Measurements from ENCODE around the gene GRAMD4.
"Not testable (repeated sequence)": the region's sequence is repeated elsewhere in the genome, so short reads cannot be mapped to it uniquely, and the experiment has no call there.

Gene GRAMD4

GRCh38 chr22:46617207-46617985 lies 2.8 kb upstream of the GRAMD4 start:
- DNase-seq (no peak), ATAC-seq (no peak)
- no peak overlapping the region for H3K27ac Mint-ChIP-seq
- no peaks in the 10 kb centered on the region for H3K9me3 Mint-ChIP-seq
- H3K27me3 Mint-ChIP-seq: no peaks in the 10 kb centered on the region
- no peak overlapping the region for H3K4me3 Mint-ChIP-seq
- peaks cover 25% of the 10 kb centered on the region for H3K4me1 Mint-ChIP-seq
- no peaks in the 10 kb centered on the region for H3K36me3 Mint-ChIP-seq (ENCODE audit: low read depth)

DNA sequence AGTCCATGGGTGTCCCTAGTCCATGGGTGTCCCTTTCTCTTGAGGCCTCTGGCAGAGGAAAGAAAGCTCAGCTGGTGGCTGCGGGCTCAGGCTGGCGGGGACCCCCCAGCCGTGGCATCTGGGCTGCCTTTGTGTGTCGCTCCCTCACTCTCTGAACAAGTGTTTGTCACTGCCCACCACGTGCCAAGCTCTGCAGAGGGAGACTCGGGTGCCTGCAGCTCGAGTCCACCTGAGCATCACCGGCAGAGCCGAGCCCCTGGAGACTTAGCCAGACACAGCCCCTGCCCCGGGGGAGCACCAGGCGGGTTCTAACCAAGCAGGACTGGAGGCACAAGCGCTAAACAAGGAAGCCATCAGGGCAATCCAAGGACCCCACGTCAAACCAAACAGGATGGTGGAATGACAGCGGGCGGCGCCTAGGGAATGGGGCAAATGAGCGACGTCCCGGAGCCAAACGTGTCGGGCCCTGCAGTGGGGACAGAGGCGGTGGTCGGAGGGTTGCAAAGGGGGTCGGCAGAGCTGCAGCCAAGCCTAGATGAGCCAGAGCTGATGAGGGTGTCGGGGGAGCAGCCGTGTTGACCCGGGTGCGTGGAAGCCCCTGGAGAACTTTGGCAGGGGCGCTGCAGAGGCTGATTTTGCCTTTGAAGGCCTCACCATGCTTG lies 2.1 kb upstream of the GRAMD4 start:
- ATAC-seq (no peak), DNase-seq (no peak)
- H3K27ac Mint-ChIP-seq: no peak overlapping the region
- peaks cover 18% of the 10 kb centered on the region for H3K4me1 Mint-ChIP-seq
- no peak overlapping the region for H3K4me3 Mint-ChIP-seq
- H3K9me3 Mint-ChIP-seq: no peaks in the 10 kb centered on the region
- no peaks in the 10 kb centered on the region for H3K27me3 Mint-ChIP-seq
- H3K36me3 Mint-ChIP-seq (ENCODE audit: low read depth): no peaks in the 10 kb centered on the region

GRCh38 chr22:46618667-46619066 lies 1.5 kb upstream of the GRAMD4 start:
- no peak for DNase-seq
- H3K4me1 Mint-ChIP-seq: peaks cover 15% of the 10 kb centered on the region
- H3K4me3 Mint-ChIP-seq: no peak overlapping the region
- no peak for ATAC-seq
- H3K9me3 Mint-ChIP-seq: no peaks in the 10 kb centered on the region
- no peaks in the 10 kb centered on the region for H3K36me3 Mint-ChIP-seq (ENCODE audit: low read depth)
- no peak overlapping the region for H3K27ac Mint-ChIP-seq
- no peaks in the 10 kb centered on the region for H3K27me3 Mint-ChIP-seq

DNA sequence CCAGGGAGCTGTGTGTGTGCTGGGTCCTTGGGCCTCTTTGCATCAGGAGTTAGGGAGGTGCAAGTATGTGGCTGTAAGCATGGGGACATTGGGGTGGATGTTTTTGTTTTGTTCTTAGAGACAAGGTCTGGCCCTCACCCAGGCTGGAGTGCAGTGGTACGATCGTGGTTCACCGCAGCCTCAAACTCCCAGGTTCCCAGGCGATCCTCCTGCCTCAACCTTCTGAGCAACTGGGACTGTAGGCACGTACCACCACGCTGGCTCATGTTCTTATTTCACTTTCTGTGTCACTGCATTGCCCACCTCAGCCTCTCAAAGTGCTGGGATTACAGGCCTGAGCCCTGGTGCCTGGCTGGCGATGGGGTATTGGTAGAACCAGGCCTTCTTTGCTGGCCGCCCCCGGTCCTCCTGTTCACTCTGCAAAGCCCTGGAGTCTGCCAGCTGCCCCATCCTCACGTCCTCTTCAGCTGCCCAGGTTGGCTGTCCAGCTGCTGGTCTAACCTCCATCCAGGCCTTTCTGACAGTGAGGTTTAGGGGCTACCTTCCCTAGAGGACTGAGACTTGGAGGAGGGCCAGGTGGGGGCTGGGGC lies 851 bp upstream of the GRAMD4 start:
- no peak overlapping the region for H3K27ac Mint-ChIP-seq

GRCh38 chr22:46620588-46621242 lies 529 bp downstream of the GRAMD4 start:
- H3K4me3 Mint-ChIP-seq: no peak overlapping the region
- H3K4me1 Mint-ChIP-seq: peaks cover 8% of the 10 kb centered on the region
- H3K36me3 Mint-ChIP-seq (ENCODE audit: low read depth): no peaks in the 10 kb centered on the region
- DNase-seq (no peak), ATAC-seq (no peak)
- H3K27ac Mint-ChIP-seq: no peak overlapping the region
- H3K9me3 Mint-ChIP-seq: no peaks in the 10 kb centered on the region
- no peaks in the 10 kb centered on the region for H3K27me3 Mint-ChIP-seq

More for the DNA sequence above, 851 bp upstream of the GRAMD4 start:
- Mint-ChIP-seq H3K4me3 (no peak overlapping the region), H3K4me1 (peaks cover 12% of the 10 kb centered on the region), H3K27me3 (no peaks in the 10 kb centered on the region), H3K36me3 (ENCODE audit: low read depth) (no peaks in the 10 kb centered on the region), H3K9me3 (no peaks in the 10 kb centered on the region)
- ATAC-seq (no peak), DNase-seq (no peak)

- not testable (repeated sequence) for H3K27ac Mint-ChIP-seq; H3K4me3 Mint-ChIP-seq; H3K27me3 Mint-ChIP-seq; ATAC-seq; H3K9me3 Mint-ChIP-seq; DNase-seq; H3K4me1 Mint-ChIP-seq; H3K36me3 Mint-ChIP-seq (ENCODE audit: low read depth)
Measured at GRCh38 chr22:46621243-46621930, 1.2 kb downstream of the GRAMD4 start.

- Mint-ChIP-seq H3K4me1 (peaks cover 8% of the 10 kb centered on the region), H3K4me3 (no peak overlapping the region), H3K9me3 (no peaks in the 10 kb centered on the region), H3K36me3 (ENCODE audit: low read depth) (no peaks in the 10 kb centered on the region), H3K27me3 (no peaks in the 10 kb centered on the region), H3K27ac (no peak overlapping the region)
- DNase-seq (no peak), ATAC-seq (no peak)
Measured at GRCh38 chr22:46622081-46622521, 1.9 kb downstream of the GRAMD4 start.

GRCh38 chr22:46625113-46625842 lies 5.1 kb downstream of the GRAMD4 start:
- Mint-ChIP-seq H3K4me1 (peaks cover 8% of the 10 kb centered on the region), H3K36me3 (ENCODE audit: low read depth) (no peaks in the 10 kb centered on the region), H3K27me3 (no peaks in the 10 kb centered on the region), H3K9me3 (no peaks in the 10 kb centered on the region), H3K4me3 (no peak overlapping the region), H3K27ac (no peak overlapping the region)
- no peak for ATAC-seq
- no peak for DNase-seq

DNA sequence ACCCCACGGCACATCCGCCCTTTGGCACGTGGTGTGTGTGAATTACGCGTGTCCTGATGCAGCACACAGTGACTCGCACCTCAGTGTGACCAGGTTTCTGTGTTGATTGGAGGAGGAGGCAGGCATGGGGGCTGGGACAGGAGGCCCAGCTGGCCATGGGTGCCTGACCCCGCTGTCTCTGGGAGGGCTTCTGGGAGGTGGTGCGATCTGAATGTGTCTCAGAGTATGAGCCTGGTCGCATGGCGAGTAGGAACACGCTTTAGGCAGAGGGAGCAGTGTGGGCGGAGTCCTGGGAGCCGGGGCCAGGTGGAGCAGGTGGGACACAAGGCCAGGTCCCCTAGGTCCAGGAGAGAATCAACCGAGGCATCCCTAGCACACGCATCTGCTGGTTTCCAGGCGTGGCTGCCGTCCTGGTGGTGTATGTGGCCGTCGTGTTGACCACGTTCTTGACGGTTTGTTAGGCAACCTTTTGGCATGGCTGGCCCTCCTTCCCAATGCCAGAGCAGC lies 5.7 kb downstream of the GRAMD4 start:
- no peak for DNase-seq
- peaks cover 8% of the 10 kb centered on the region for H3K4me1 Mint-ChIP-seq
- no peaks in the 10 kb centered on the region for H3K36me3 Mint-ChIP-seq (ENCODE audit: low read depth)
- no peaks in the 10 kb centered on the region for H3K9me3 Mint-ChIP-seq
- peak; percentile 23 for ATAC-seq
- no peak overlapping the region for H3K4me3 Mint-ChIP-seq
- no peak overlapping the region for H3K27ac Mint-ChIP-seq
- no peaks in the 10 kb centered on the region for H3K27me3 Mint-ChIP-seq

GRCh38 chr22:46626356-46626755 lies 6.2 kb downstream of the GRAMD4 start:
- Mint-ChIP-seq H3K36me3 (ENCODE audit: low read depth) (no peaks in the 10 kb centered on the region), H3K4me1 (peaks cover 8% of the 10 kb centered on the region), H3K4me3 (no peak overlapping the region), H3K9me3 (no peaks in the 10 kb centered on the region), H3K27ac (no peak overlapping the region), H3K27me3 (no peaks in the 10 kb centered on the region)
- ATAC-seq: no peak
- DNase-seq: no peak

GRCh38 chr22:46626911-46627805 lies 7.0 kb downstream of the GRAMD4 start:
- no peak overlapping the region for H3K27ac Mint-ChIP-seq
- DNase-seq: no peak

DNA sequence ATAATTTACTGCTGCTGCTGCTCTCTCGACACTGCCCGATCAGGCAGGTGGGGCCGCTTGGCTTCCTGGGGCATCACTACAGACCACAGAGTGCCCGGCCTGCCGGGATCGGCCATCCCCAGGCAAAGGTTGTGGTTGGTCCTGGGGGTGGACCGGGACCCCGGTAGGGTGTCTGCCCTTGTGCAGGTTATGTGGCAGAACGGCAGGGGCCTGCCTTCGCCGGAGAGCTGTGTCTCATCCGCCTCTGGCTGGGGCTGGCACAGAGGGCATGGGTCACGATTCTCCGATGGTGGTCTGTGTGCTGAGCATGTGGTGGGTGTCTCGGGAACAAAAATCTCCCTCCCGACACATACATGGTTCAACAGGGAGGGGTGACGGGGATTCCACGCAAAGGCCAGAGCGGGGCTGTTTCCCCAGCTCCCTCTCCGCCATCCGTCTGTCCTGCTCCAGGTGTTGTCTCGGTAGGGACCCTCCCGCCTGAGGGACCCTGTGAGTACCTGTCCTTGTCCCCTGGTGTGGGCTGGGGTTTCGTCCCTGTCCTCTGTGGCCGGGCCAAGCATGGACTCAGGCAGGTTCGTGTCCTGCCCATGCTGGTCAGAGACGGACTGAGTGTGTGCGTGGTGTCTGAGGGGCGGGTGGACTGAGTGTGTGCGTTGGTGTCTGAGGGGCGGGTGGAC lies 7.8 kb downstream of the GRAMD4 start:
- ATAC-seq: no peak
- no peaks in the 10 kb centered on the region for H3K9me3 Mint-ChIP-seq
- no peak overlapping the region for H3K27ac Mint-ChIP-seq
- H3K4me1 Mint-ChIP-seq: peaks cover 7% of the 10 kb centered on the region
- no peaks in the 10 kb centered on the region for H3K36me3 Mint-ChIP-seq (ENCODE audit: low read depth)
- no peak overlapping the region for H3K4me3 Mint-ChIP-seq
- DNase-seq: no peak
- H3K27me3 Mint-ChIP-seq: no peaks in the 10 kb centered on the region

More at GRCh38 chr22:46626911-46627805, 7.0 kb downstream of the GRAMD4 start:
- no peak overlapping the region for H3K4me3 Mint-ChIP-seq
- no peaks in the 10 kb centered on the region for H3K36me3 Mint-ChIP-seq (ENCODE audit: low read depth)
- no peak for ATAC-seq
- peaks cover 8% of the 10 kb centered on the region for H3K4me1 Mint-ChIP-seq
- no peaks in the 10 kb centered on the region for H3K9me3 Mint-ChIP-seq
- no peaks in the 10 kb centered on the region for H3K27me3 Mint-ChIP-seq

Data from activated naive CD8-positive, alpha-beta T cell treated with anti-CD3 and anti-CD28 coated beads, Interleukin-2, amount 50 U/mL, for 24 hours (primary cell).